Measurements from ENCODE around the gene SMU1.

SMU1 gene

GRCh38 chr9:33022303-33022702 is 54.2 kb downstream of the SMU1 start:
- no peak for TF ChIP-seq REST (IDR thresholded peaks at IDR 0.05; ENCODE audit: insufficient read depth in 1 of 2, low read depth in 2 of 2, low read length in 2 of 2)

DNA sequence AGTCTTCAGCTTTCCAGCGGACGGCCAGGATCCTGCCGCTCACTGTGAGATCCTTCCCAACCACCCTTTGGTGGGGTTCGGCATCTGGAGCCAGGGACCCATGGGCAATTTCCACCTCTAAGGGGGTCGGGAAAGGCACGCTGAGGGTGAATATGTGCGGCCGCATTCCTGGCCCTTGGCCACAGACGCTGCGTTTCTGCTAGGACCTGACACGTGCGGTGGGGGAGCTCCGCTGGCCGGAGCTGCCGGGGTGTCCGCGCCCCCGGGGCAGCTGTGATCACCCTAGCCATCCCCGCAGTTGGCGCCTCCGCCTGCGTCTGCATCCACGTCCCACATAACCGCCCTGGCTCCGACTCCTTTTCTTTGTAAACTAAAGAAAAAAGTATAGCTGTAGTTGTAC is 56.7 kb downstream of the SMU1 start:
- TF ChIP-seq SIN3A (IDR thresholded peaks at IDR 0.05; ENCODE audit: borderline replicate concordance, insufficient read depth, low read length) (no peak), POLR2AphosphoS5 (IDR thresholded peaks at IDR 0.05; ENCODE audit: low read depth, low read length) (no peak), TAF1 (IDR thresholded peaks at IDR 0.05; ENCODE audit: borderline replicate concordance, insufficient read depth, low read length) (no peak), FOXP2 (optimal IDR thresholded peaks at IDR 0.05; ENCODE audit: borderline replicate concordance, extremely low read depth, extremely low read length, insufficient read depth) (no peak), REST (IDR thresholded peaks at IDR 0.05; ENCODE audit: insufficient read depth in 1 of 2, low read depth in 2 of 2, low read length in 2 of 2) (no peak)

GRCh38 chr9:33017283-33018041 is 59.0 kb downstream of the SMU1 start:
- TF ChIP-seq REST (IDR thresholded peaks at IDR 0.05; ENCODE audit: insufficient read depth in 1 of 2, low read depth in 2 of 2, low read length in 2 of 2): no peak
- TF ChIP-seq TAF1 (IDR thresholded peaks at IDR 0.05; ENCODE audit: borderline replicate concordance, insufficient read depth, low read length): no peak
- TF ChIP-seq SIN3A (IDR thresholded peaks at IDR 0.05; ENCODE audit: borderline replicate concordance, insufficient read depth, low read length): no peak
- TF ChIP-seq FOXP2 (optimal IDR thresholded peaks at IDR 0.05; ENCODE audit: borderline replicate concordance, extremely low read depth, extremely low read length, insufficient read depth): no peak
- TF ChIP-seq POLR2AphosphoS5 (IDR thresholded peaks at IDR 0.05; ENCODE audit: low read depth, low read length): no peak

GRCh38 chr9:33014665-33015014 is 61.8 kb downstream of the SMU1 start:
- TF ChIP-seq POLR2AphosphoS5 (IDR thresholded peaks at IDR 0.05; ENCODE audit: low read depth, low read length) (no peak), SIN3A (IDR thresholded peaks at IDR 0.05; ENCODE audit: borderline replicate concordance, insufficient read depth, low read length) (no peak), TAF1 (IDR thresholded peaks at IDR 0.05; ENCODE audit: borderline replicate concordance, insufficient read depth, low read length) (no peak), FOXP2 (optimal IDR thresholded peaks at IDR 0.05; ENCODE audit: borderline replicate concordance, extremely low read depth, extremely low read length, insufficient read depth) (no peak)

GRCh38 chr9:33013962-33014664 is 62.4 kb downstream of the SMU1 start:
- TF ChIP-seq POLR2AphosphoS5 (IDR thresholded peaks at IDR 0.05; ENCODE audit: low read depth, low read length): no peak
- no peak for TF ChIP-seq REST (IDR thresholded peaks at IDR 0.05; ENCODE audit: insufficient read depth in 1 of 2, low read depth in 2 of 2, low read length in 2 of 2)
- no peak for TF ChIP-seq TAF1 (IDR thresholded peaks at IDR 0.05; ENCODE audit: borderline replicate concordance, insufficient read depth, low read length)
- TF ChIP-seq FOXP2 (optimal IDR thresholded peaks at IDR 0.05; ENCODE audit: borderline replicate concordance, extremely low read depth, extremely low read length, insufficient read depth): no peak
- TF ChIP-seq SIN3A (IDR thresholded peaks at IDR 0.05; ENCODE audit: borderline replicate concordance, insufficient read depth, low read length): no peak

Data from PFSK-1 (cell line).